ENCODE measurements around the gene FRAT2.
"Not testable (repeated sequence)": the region's sequence is repeated elsewhere in the genome, so short reads cannot be mapped to it uniquely, and the experiment has no call there.

The FRAT2 gene

GRCh38 chr10:97355571-97355975 lies 21.0 kb upstream of the FRAT2 start:
- DNase-seq: peak; percentile 32

DNA sequence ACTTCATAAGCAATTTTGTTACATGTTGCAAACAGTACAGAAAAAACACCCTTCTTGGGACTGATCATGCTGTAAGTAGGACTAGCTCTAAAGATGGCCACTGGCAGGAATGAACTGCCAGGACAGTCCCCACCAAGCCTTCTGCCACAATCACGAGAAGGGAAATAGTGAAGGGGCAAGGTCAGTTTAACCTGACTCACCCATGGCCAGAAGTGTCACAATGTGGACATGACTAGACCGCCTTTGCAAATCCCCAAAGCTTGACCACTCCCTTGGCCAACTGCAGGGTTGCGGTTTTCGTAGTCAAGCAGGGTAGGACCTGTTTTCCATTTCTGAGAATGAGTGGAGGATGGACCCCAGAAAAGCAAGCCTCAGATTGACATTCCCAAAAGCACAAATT lies 19.4 kb upstream of the FRAT2 start:
- no peak for DNase-seq

- no peak for DNase-seq
Observed at GRCh38 chr10:97349752-97350513, 15.4 kb upstream of the FRAT2 start.

DNA sequence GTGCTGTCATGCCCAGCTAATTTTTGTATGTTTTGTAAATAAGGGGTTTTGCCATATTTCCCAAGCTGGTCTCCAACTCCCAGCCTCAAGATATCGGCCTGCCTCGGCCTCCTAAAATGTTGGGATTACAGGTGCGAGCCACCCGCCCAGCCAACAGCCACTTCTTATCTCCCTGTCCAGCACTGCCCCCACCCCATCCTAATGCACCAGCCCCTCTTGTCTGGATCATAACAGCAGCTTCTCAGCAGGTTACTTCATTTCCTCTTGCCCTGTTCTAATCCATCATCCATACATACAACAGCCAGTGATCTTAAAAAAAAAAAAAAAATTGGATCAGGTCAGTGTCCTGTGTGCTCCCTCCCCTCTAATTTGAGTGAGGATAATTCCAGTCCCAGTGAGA lies 12.8 kb upstream of the FRAT2 start:
- no peak for DNase-seq

GRCh38 chr10:97343664-97344063 lies 9.1 kb upstream of the FRAT2 start:
- DNase-seq: not testable (repeated sequence)

- DNase-seq: no peak
Observed at GRCh38 chr10:97341416-97341815, 6.9 kb upstream of the FRAT2 start.

DNA sequence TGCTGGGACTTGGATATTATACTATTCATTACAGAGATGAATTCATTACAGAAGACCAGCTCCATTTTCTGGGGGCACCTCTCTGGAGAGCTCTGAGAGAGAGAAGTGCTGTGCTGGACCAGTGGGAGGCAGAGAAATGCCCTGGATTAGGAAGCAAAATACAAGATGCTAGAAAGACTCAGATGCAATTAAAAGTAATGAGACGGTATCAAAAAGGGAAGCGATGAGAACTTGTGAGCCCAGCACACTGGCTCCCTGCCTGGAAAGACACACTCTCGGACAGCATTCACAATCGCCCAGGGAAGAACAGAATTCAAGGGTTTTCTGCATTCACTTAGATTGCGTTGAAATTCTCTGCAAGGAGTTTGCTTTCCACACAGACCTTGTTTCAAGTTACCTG lies 3.5 kb upstream of the FRAT2 start:
- no peak for DNase-seq

DNA sequence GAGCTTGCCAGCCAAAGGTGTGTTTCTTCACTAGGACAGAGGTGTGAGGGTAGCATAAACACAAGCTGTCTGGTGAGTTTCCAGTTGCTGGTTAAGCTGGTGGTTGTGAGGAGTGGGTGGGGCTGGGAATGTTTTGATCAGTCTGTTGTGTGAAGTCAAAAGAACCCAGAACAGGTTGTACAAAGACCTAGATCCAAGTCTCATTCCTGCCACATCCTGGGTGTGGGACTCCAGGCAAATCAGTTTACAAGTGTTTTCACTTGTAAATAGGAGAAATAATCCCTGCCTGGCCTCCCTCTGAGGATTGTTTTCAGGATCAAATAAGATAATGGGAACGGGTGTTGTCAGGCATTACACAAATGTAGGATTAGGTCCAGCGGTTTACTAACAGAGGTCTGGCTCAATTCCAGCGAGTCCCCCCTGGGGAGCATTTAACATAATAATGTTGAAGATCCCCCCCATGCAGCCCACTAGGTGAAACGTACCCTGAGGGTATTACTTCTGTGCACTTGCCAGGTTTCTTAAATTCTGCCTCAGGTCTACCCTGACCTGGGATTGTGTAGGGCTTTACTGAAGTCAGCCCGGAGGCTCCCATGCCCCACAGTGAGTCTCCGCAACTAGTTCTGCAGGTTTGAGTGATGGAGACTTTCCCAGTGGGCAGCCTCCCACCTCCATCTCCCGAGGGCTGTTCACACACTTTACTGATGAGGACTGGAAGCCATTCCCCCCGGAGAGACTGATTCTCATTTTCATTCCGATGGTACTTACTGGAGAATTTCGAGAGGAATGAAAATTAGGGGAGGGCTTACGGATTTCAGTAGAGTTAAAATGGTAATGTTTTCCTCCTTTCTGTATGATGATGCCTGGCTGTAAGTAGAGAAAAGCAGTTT lies 2.7 kb upstream of the FRAT2 start:
- no peak for DNase-seq

- DNase-seq: no peak
Observed at GRCh38 chr10:97336446-97336845, 1.9 kb upstream of the FRAT2 start.

GRCh38 chr10:97336006-97336405 lies 1.5 kb upstream of the FRAT2 start:
- DNase-seq: no peak

DNA sequence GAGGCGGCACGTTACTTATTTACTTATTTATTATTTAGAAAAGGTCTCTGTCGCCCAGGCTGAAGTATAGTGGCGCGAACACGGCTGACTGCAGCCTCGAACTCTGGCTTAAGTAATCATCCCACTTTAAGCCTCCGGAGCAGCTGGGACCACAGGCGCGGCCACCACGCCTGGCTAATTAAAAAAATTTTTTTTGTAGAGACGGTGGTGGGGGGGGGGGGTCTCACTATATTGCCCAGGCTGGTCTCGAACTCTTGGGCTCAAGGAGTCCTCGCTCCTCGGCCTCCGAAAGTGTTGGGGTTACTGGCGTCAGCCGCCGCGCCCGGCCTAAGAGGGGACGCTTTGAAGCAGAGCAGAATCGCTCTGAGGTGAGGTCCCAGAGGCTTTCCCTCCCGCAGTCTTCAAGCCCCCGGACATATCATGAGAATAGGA lies 675 bp upstream of the FRAT2 start:
- no peak for DNase-seq

DNA sequence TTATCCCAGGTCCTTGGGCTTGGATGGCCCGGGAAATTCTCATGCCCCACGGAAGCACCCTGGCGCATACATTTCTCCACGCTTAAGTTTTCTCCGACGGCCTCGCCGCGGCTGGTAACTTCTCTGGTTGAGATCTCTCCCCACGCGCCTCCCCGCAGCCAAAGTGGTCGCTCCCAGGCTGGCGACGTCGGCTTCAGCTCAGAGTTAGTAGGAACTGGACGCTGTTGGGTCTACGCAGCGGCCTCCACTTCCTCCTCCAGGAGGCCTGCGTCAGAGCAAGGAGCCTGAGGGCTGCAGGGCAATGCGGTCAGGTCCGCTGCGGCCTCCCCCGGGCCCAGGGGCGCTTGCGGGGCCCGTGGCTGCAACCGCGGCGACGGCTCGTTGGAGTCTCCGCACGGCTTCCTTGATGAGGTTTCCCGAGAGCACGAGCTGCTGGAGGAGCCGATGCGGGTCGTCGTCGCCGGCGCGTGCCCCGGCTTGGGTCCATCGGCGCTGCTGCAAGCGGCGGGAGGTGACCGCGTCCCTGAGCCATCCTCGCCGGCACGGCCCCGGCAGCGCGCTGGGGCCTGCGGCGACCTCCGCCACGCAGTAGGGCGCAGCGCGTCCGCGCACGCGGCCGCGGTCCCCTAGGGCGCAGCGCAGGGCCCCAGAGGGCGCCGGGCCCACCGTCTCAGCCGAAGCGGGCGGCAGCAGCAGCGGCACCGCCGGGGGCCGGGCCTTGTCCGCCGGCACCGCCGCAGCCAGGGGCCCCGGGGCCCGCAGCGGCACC lies 744 bp downstream of the FRAT2 start:
- no peak for DNase-seq

DNA sequence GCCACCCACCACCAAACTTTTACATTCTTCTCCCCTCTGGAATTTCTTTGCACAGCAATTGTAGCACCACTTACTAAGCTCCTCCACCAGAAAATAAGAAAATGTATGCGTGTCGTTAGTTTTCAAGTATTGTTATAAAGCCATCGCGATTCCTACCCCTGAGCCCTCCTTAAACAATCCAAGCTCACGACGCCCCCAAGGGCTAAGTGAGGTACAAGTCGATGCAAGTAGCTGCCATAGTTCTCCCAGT lies 1.3 kb downstream of the FRAT2 start:
- no peak for DNase-seq

GRCh38 chr10:97332591-97333350 lies 1.8 kb downstream of the FRAT2 start:
- DNase-seq: no peak

DNA sequence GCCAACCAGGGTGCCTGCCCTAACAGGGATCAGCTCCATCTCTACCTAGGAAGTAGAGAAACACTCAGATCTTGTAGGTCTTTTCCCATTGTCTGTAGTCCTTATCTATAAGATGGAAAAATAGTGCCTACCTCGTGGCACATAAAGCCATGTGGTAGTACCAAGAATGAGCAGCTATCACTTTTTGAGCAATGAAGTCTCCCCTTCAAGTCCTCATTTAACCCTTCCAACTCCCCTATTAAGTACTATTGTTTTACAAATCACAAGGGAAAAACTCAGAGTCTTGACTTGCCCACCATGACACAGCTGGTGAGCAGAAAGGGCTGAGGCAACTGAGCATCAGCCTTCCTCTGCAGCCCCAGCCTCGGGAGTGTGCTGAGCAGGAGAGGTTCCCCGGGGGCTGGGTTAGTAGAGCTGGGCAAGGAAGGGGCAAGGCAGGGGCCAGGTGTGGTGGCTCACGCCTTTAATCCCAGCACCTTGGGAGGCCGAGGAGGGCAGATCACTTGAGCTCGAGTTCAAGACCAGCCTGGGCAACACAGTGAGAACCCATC lies 3.3 kb downstream of the FRAT2 start:
- DNase-seq: no peak

GRCh38 chr10:97329766-97330165 lies 4.8 kb downstream of the FRAT2 start:
- no peak for DNase-seq

DNA sequence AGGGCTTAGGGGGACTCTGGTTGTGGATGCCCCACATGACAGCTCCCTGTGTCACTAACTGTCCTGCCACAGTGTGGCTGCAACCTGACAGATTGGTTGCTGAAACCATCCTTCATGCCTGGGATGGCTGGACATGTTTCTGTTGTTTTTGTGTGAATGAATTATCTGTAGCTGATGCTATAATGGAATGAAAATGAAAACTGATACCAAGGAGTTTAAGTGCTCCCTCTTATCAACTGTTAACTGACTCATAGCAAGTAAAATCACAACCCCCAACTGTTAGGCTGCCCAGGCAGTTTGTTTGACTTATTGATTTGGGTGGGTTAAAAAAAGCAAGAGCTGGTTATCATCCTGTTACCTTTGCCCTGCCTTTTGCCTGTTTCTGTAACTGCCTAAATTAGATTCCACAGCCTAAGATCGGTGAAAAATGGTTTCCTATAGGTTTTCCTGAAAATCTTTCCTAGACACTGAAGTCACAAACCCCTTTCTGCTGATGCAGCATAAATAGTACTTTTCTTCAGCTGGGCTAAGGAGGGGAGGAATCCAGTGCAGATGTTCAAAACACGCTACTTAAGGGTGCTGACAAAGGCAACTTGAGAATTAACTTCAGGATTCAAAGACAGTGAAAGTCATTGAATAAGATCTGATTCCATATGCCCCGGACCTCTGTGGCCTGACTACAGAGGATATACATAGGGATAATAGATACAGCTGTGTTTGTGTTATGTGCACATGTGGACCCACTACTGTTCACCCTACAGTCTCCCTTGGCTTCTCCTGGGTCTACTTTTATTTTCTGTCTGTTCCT lies 5.7 kb downstream of the FRAT2 start:
- DNase-seq: no peak

- no peak for DNase-seq
Observed at GRCh38 chr10:97327348-97328294, 6.9 kb downstream of the FRAT2 start.

GRCh38 chr10:97325754-97326153 lies 8.8 kb downstream of the FRAT2 start:
- DNase-seq: no peak

GRCh38 chr10:97323501-97323900 lies 11.0 kb downstream of the FRAT2 start:
- no peak for DNase-seq

GRCh38 chr10:97321804-97322190 lies 12.7 kb downstream of the FRAT2 start:
- no peak for DNase-seq

Data from CD4-positive, alpha-beta T cell treated with Interleukin-12 subunit alpha and Interleukin-12 subunit beta, for 1 hour (primary cell).